Caco-2 (cell line): ENCODE measurements around the gene LTBP1. TPM values are rescaled to one million over a fixed set of nuclear protein-coding genes. Genes with fewer than 3 reads are reported as not detected.

ENCODE experiments used
- BruUV-seq: library from RNA; stranded (reverse); fragments of 400-500 nt; replicated peaks from 2 replicates; lab custom pipeline; 2021; lab: Mats Ljungman, UMichigan
- CTCF ChIA-PET: fragments of 300-600 bp; sonication (Branson Sonifier 250); formaldehyde crosslinking; loops from one replicate; lab custom pipeline; 2022; ENCODE audit warnings: antibody characterized with exemption; lab: Charles Lee
- POLR2A ChIA-PET: fragments of 300-600 bp; sonication (Branson Sonifier 250); formaldehyde crosslinking; loops from one replicate; lab custom pipeline; 2022; ENCODE audit warnings: antibody characterized with exemption; lab: Charles Lee
- DNase-seq, 2 experiments: peaks; one replicate each; pipeline versions ENCODE4 v3.0.0 to v3.0.0-alpha.2; 2020 to 2022
- H3K27me3 ChIP-seq: replicated peaks from 2 replicates; pipeline ENCODE4 v1.6.0; 2011; ENCODE audit warnings: low read length; ENCODE audit not compliant: control insufficient read depth, insufficient read depth
- H3K36me3 ChIP-seq: 2 replicates; pipeline ENCODE4 v1.5.1; 2011; ENCODE audit warnings: low read length; ENCODE audit not compliant: control insufficient read depth, insufficient read depth
- H3K4me1 ChIP-seq: fragments of 250-450 bp; sonication (Bioruptor Pico); 2 replicates; pipeline ENCODE4 v1.5.1; 2020; ENCODE audit warnings: mild to moderate bottlenecking
- H3K4me3 ChIP-seq: 2 replicates; pipeline ENCODE4 v1.5.1; 2011; ENCODE audit warnings: low read depth, mild to moderate bottlenecking, control low read depth, low read length
- H3K9me3 ChIP-seq: fragments of 250-450 bp; sonication (Bioruptor Pico); 2 replicates; pipeline ENCODE4 v1.5.1; 2020; ENCODE audit warnings: mild to moderate bottlenecking, moderate library complexity
- H3K27ac Mint-ChIP-seq: one replicate; pipeline ENCODE4 v1.8.0; 2022; ENCODE audit warnings: mixed read lengths; ENCODE audit not compliant: unreplicated experiment
- H3K27me3 Mint-ChIP-seq: one replicate; pipeline ENCODE4 v1.8.0; 2022; ENCODE audit warnings: mixed read lengths; ENCODE audit not compliant: insufficient read depth, unreplicated experiment
- H3K36me3 Mint-ChIP-seq: one replicate; pipeline ENCODE4 v1.8.0; 2022; ENCODE audit warnings: mild to moderate bottlenecking, mixed read lengths; ENCODE audit not compliant: insufficient read depth, unreplicated experiment
- H3K4me1 Mint-ChIP-seq: one replicate; pipeline ENCODE4 v1.8.0; 2022; ENCODE audit warnings: low read depth, mixed read lengths; ENCODE audit not compliant: unreplicated experiment
- H3K4me3 Mint-ChIP-seq: one replicate; pipeline ENCODE4 v1.8.0; 2022; ENCODE audit warnings: mild to moderate bottlenecking, moderate library complexity, mixed read lengths; ENCODE audit not compliant: unreplicated experiment
- H3K9me3 Mint-ChIP-seq: one replicate; pipeline ENCODE4 v1.8.0; 2022; ENCODE audit warnings: mixed read lengths; ENCODE audit not compliant: unreplicated experiment
- CTCF ChIP-seq, 2 experiments: fragments of 200-600 bp in 1 of 2; IDR thresholded peaks; 1 replicate in 1 of 2; 2 replicates in 1 of 2; pipeline versions ENCODE4 v1.5.1 to v1.8.0; 2011 to 2022; ENCODE audit warnings: antibody characterized with exemption in 1 of 2, control low read depth in 1 of 2, inconsistent platforms in 1 of 2, low read depth in 1 of 2, low read length in 1 of 2, mild to moderate bottlenecking in 1 of 2, moderate library complexity in 1 of 2; ENCODE audit not compliant: insufficient read depth in 1 of 2, severe bottlenecking in 1 of 2, unreplicated experiment in 1 of 2
- intact Hi-C: fragments of 100-400 bp; cut with micrococcal nuclease; formaldehyde crosslinking; loops from one replicate; pipeline ENCODE4 v1.10.0; 2022; ENCODE audit not compliant: unreplicated experiment
- total RNA-seq: library from RNA; stranded (reverse); gene quantifications from 2 replicates; pipeline ENCODE4 v1.2.3, GENCODE V29; 2022

Gene LTBP1
- total RNA-seq, 1 experiment from 2014 or later = 64.2 TPM

GRCh38 chr2:33134791-33135560 lies 188.2 kb downstream of the LTBP1 start:
- no peaks in the 10 kb centered on the region for H3K9me3 ChIP-seq
- H3K4me1 ChIP-seq = no peaks in the 10 kb centered on the region
- no peak for DNase-seq
- no peak overlapping the region for H3K4me3 Mint-ChIP-seq
- no peak for TF ChIP-seq CTCF (IDR thresholded peaks at IDR 0.05; ENCODE audit: insufficient read depth in 1 of 2, low read depth in 1 of 2, low read length in 1 of 2, severe bottlenecking in 1 of 2, unreplicated experiment in 1 of 2)
- H3K27me3 ChIP-seq = no peaks in the 10 kb centered on the region
- ChIA-PET CTCF (no interaction called here), POLR2A (no interaction called here)
- H3K4me1 Mint-ChIP-seq = no peaks in the 10 kb centered on the region
- H3K36me3 ChIP-seq = no peaks in the 10 kb centered on the region
- BruUV-seq = no TSS peak
- intact Hi-C loops = no loop called here
- no peaks in the 10 kb centered on the region for H3K27me3 Mint-ChIP-seq
- no peak overlapping the region for H3K4me3 ChIP-seq
- H3K27ac Mint-ChIP-seq = no peak overlapping the region
- no peaks in the 10 kb centered on the region for H3K36me3 Mint-ChIP-seq
- no peaks in the 10 kb centered on the region for H3K9me3 Mint-ChIP-seq

GRCh38 chr2:33135645-33136044 lies 188.9 kb downstream of the LTBP1 start:
- Histone ChIP-seq H3K36me3 (no peaks in the 10 kb centered on the region), H3K27me3 (no peaks in the 10 kb centered on the region), H3K4me3 (no peak overlapping the region), H3K9me3 (no peaks in the 10 kb centered on the region), H3K4me1 (no peaks in the 10 kb centered on the region)
- intact Hi-C loops = no loop called here
- Mint-ChIP-seq H3K4me3 (no peak overlapping the region), H3K36me3 (no peaks in the 10 kb centered on the region), H3K27me3 (no peaks in the 10 kb centered on the region), H3K9me3 (no peaks in the 10 kb centered on the region), H3K4me1 (no peaks in the 10 kb centered on the region), H3K27ac (no peak overlapping the region)
- DNase-seq = no peak
- POLR2A ChIA-PET = no interaction called here
- no TSS peak for BruUV-seq
- CTCF ChIA-PET = no interaction called here
- TF ChIP-seq CTCF (IDR thresholded peaks at IDR 0.05; ENCODE audit: insufficient read depth in 1 of 2, low read depth in 1 of 2, low read length in 1 of 2, severe bottlenecking in 1 of 2, unreplicated experiment in 1 of 2) = no peak

- no peak overlapping the region for H3K4me3 Mint-ChIP-seq
- TF ChIP-seq CTCF (IDR thresholded peaks at IDR 0.05; ENCODE audit: insufficient read depth in 1 of 2, low read depth in 1 of 2, low read length in 1 of 2, severe bottlenecking in 1 of 2, unreplicated experiment in 1 of 2) = no peak
- BruUV-seq = no TSS peak
- H3K36me3 ChIP-seq = no peaks in the 10 kb centered on the region
- no peak overlapping the region for H3K4me3 ChIP-seq
- no peaks in the 10 kb centered on the region for H3K36me3 Mint-ChIP-seq
- intact Hi-C loops = no loop called here
- no peak overlapping the region for H3K27ac Mint-ChIP-seq
- no peaks in the 10 kb centered on the region for H3K4me1 Mint-ChIP-seq
- H3K4me1 ChIP-seq = no peaks in the 10 kb centered on the region
- H3K27me3 Mint-ChIP-seq = no peaks in the 10 kb centered on the region
- H3K9me3 ChIP-seq = no peaks in the 10 kb centered on the region
- H3K9me3 Mint-ChIP-seq = no peaks in the 10 kb centered on the region
- POLR2A ChIA-PET = no interaction called here
- CTCF ChIA-PET = no interaction called here
- DNase-seq = no peak
- H3K27me3 ChIP-seq = no peaks in the 10 kb centered on the region
Observed at GRCh38 chr2:33136056-33136455, 189.3 kb downstream of the LTBP1 start.
